ENCODE data around the gene KCNJ16. TPM values are rescaled to one million over a fixed set of nuclear protein-coding genes. Genes with fewer than 3 reads are reported as not detected.

KCNJ16 gene
- total and polyA plus RNA-seq, 2 donors (not counting 1 experiment from before 2014, with no cell fraction given), result not detected

DNA sequence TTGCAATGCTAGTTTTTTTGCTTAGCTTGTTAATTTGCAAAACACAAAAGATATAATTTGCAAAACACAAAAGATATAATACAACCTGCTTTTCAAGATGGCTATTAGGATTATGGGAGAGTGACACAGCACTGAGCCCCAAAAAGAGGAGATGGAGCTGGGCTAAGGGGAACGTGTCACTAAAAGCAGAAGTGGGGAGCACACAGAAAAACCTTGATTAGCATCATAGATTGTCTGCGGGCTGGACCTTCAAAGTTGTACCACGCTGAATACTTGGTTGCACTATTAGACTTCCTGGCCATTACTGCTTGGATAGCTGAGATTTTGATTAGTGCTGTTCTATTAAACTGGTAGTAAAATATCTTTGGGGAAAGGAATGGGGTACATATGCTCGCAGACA lies 36.2 kb downstream of the KCNJ16 start:
- DNase-seq (ENCODE audit: low read depth in 2 of 2), result no peak
- TF ChIP-seq, protein P1, sequence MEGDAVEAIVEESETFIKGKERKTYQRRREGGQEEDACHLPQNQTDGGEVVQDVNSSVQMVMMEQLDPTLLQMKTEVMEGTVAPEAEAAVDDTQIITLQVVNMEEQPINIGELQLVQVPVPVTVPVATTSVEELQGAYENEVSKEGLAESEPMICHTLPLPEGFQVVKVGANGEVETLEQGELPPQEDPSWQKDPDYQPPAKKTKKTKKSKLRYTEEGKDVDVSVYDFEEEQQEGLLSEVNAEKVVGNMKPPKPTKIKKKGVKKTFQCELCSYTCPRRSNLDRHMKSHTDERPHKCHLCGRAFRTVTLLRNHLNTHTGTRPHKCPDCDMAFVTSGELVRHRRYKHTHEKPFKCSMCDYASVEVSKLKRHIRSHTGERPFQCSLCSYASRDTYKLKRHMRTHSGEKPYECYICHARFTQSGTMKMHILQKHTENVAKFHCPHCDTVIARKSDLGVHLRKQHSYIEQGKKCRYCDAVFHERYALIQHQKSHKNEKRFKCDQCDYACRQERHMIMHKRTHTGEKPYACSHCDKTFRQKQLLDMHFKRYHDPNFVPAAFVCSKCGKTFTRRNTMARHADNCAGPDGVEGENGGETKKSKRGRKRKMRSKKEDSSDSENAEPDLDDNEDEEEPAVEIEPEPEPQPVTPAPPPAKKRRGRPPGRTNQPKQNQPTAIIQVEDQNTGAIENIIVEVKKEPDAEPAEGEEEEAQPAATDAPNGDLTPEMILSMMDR (conservative IDR thresholded peaks at IDR 0.05 in 1 of 2, IDR thresholded peaks at IDR 0.05 in 1 of 2; ENCODE audit: low read depth in 1 of 2, low read length in 2 of 2), result no peak
- no peak for TF ChIP-seq EZH2 (IDR thresholded peaks at IDR 0.05; ENCODE audit: low read length, missing control alignments)
- Histone ChIP-seq H3K79me2 (ENCODE audit: control insufficient read depth, insufficient read depth, low read length) (no peaks in the 10 kb centered on the region), H3K4me3 (replicated peaks in 1 of 4; ENCODE audit: control extremely low read depth in 1 of 4, insufficient read depth in 1 of 4, low read depth in 3 of 4, low read length in 4 of 4) (no peak overlapping the region), H2AFZ (ENCODE audit: low read length) (no peak overlapping the region), H4K20me1 (ENCODE audit: control insufficient read depth, extremely low read depth, insufficient read depth, low read length) (no peaks in the 10 kb centered on the region), H3K4me1 (ENCODE audit: control insufficient read depth, extremely low read depth, insufficient read depth, low read length) (no peaks in the 10 kb centered on the region), H3K9ac (ENCODE audit: insufficient read depth, low read length) (no peak overlapping the region), H3K4me2 (ENCODE audit: extremely low read depth, insufficient read depth, low read length) (no peak overlapping the region), H3K36me3 (ENCODE audit: control insufficient read depth, insufficient read depth, low read length) (no peaks in the 10 kb centered on the region), H3K9me3 (ENCODE audit: control insufficient read depth, insufficient read depth, low read depth, low read length) (no peaks in the 10 kb centered on the region), H3K27me3 (ENCODE audit: control insufficient read depth, insufficient read depth, low read length) (no peaks in the 10 kb centered on the region), H3K27ac (ENCODE audit: insufficient read depth, low read length) (no peak overlapping the region)

DNA sequence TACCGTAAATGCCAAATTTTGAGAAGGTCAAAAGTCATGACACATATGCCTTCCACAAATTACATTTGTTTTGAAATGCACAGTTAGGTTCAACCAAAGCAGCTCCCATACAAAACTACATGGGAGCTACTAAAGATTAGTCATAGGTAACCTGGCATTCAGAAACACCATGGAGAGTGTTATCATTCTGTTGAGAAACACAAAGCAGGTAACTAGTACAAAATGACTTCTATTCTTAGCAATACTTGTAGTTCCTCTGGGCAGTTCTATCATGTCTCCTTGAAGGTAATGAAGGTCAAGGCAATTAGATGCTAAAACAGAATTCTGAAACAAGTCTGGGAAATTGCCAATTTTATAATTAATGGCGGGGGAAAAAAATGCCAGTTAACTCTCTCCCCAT lies 39.4 kb downstream of the KCNJ16 start:
- no peaks in the 10 kb centered on the region for H3K79me2 ChIP-seq (ENCODE audit: control insufficient read depth, insufficient read depth, low read length)
- no peak for TF ChIP-seq EZH2 (IDR thresholded peaks at IDR 0.05; ENCODE audit: low read length, missing control alignments)
- TF ChIP-seq, protein P1 (conservative IDR thresholded peaks at IDR 0.05 in 1 of 2, IDR thresholded peaks at IDR 0.05 in 1 of 2; ENCODE audit: low read depth in 1 of 2, low read length in 2 of 2), result no peak
- no peaks in the 10 kb centered on the region for H3K9me3 ChIP-seq (ENCODE audit: control insufficient read depth, insufficient read depth, low read depth, low read length)
- H2AFZ ChIP-seq (ENCODE audit: low read length), result no peak overlapping the region
- no peaks in the 10 kb centered on the region for H4K20me1 ChIP-seq (ENCODE audit: control insufficient read depth, extremely low read depth, insufficient read depth, low read length)
- H3K27me3 ChIP-seq (ENCODE audit: control insufficient read depth, insufficient read depth, low read length), result no peaks in the 10 kb centered on the region
- no peak for DNase-seq (ENCODE audit: low read depth in 2 of 2)
- no peak overlapping the region for H3K27ac ChIP-seq (ENCODE audit: insufficient read depth, low read length)
- H3K9ac ChIP-seq (ENCODE audit: insufficient read depth, low read length), result no peak overlapping the region
- H3K4me2 ChIP-seq (ENCODE audit: extremely low read depth, insufficient read depth, low read length), result no peak overlapping the region
- no peaks in the 10 kb centered on the region for H3K36me3 ChIP-seq (ENCODE audit: control insufficient read depth, insufficient read depth, low read length)
- H3K4me3 ChIP-seq (replicated peaks in 1 of 4; ENCODE audit: control extremely low read depth in 1 of 4, insufficient read depth in 1 of 4, low read depth in 3 of 4, low read length in 4 of 4), result no peak overlapping the region
- H3K4me1 ChIP-seq (ENCODE audit: control insufficient read depth, extremely low read depth, insufficient read depth, low read length), result no peaks in the 10 kb centered on the region

DNA sequence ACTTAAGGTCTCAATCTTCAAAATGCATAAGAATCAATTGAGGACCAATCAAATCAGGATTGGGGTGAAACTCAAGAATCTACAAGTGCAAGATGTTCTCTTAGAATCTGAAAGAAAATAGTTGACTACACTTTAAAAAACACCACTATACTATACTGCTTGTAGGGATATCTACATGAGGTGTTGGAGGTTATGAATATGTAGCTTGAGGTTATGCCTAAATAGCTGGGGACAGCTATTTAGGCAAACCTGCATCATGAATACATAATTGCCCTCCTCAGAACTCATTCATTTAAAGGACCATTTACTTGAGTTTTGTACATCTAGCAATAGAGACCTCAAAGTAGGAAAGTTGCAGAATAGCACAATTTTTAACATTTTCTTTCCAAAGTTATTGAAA lies 40.1 kb downstream of the KCNJ16 start:
- Histone ChIP-seq H3K4me2 (ENCODE audit: extremely low read depth, insufficient read depth, low read length) (no peak overlapping the region), H3K4me1 (ENCODE audit: control insufficient read depth, extremely low read depth, insufficient read depth, low read length) (no peaks in the 10 kb centered on the region), H3K9me3 (ENCODE audit: control insufficient read depth, insufficient read depth, low read depth, low read length) (no peaks in the 10 kb centered on the region), H2AFZ (ENCODE audit: low read length) (no peak overlapping the region), H3K4me3 (replicated peaks in 1 of 4; ENCODE audit: control extremely low read depth in 1 of 4, insufficient read depth in 1 of 4, low read depth in 3 of 4, low read length in 4 of 4) (no peak overlapping the region), H3K36me3 (ENCODE audit: control insufficient read depth, insufficient read depth, low read length) (no peaks in the 10 kb centered on the region), H4K20me1 (ENCODE audit: control insufficient read depth, extremely low read depth, insufficient read depth, low read length) (no peaks in the 10 kb centered on the region), H3K27ac (ENCODE audit: insufficient read depth, low read length) (no peak overlapping the region), H3K9ac (ENCODE audit: insufficient read depth, low read length) (no peak overlapping the region), H3K79me2 (ENCODE audit: control insufficient read depth, insufficient read depth, low read length) (no peaks in the 10 kb centered on the region), H3K27me3 (ENCODE audit: control insufficient read depth, insufficient read depth, low read length) (no peaks in the 10 kb centered on the region)
- DNase-seq (ENCODE audit: low read depth in 2 of 2), result no peak
- TF ChIP-seq EZH2 (IDR thresholded peaks at IDR 0.05; ENCODE audit: low read length, missing control alignments), result no peak
- TF ChIP-seq, protein P1 (conservative IDR thresholded peaks at IDR 0.05 in 1 of 2, IDR thresholded peaks at IDR 0.05 in 1 of 2; ENCODE audit: low read depth in 1 of 2, low read length in 2 of 2), result no peak
